ENCODE results near the gene KATNA1.
"Not testable (repeated sequence)": the region's sequence is repeated elsewhere in the genome, so short reads cannot be mapped to it uniquely, and the experiment has no call there.

Gene KATNA1

GRCh38 chr6:149648148-149649145, at the start of gene KATNA1:
Gene KATNA1 (minus strand): TSS chr6:149648714. CDS start chr6:149638547, 10,167 bp downstream.
- DNase-seq, result peak; percentile 90

GRCh38 chr6:149698175-149698574, 49.7 kb upstream of the KATNA1 start:
- DNase-seq, result no peak

GRCh38 chr6:149696901-149697300, 48.4 kb upstream of the KATNA1 start:
- DNase-seq, result no peak

GRCh38 chr6:149694921-149695320, 46.4 kb upstream of the KATNA1 start:
- no peak for DNase-seq

GRCh38 chr6:149691201-149691600, 42.7 kb upstream of the KATNA1 start:
- no peak for DNase-seq

GRCh38 chr6:149686230-149686629, 37.7 kb upstream of the KATNA1 start:
- no peak for DNase-seq

- DNase-seq, result no peak
These were observed 34.8 kb upstream of the KATNA1 start for GRCh38 chr6:149683256-149683859.

- not testable (repeated sequence) for DNase-seq
These were observed 33.3 kb upstream of the KATNA1 start for GRCh38 chr6:149681845-149682244.

- DNase-seq, result no peak
These were observed 32.7 kb upstream of the KATNA1 start for GRCh38 chr6:149681209-149681608.

- DNase-seq, result no peak
These were observed 32.0 kb upstream of the KATNA1 start for GRCh38 chr6:149680503-149680902.

- not testable (repeated sequence) for DNase-seq
These were observed 23.8 kb upstream of the KATNA1 start for GRCh38 chr6:149672265-149672664.

- DNase-seq, result no peak
These were observed 11.5 kb upstream of the KATNA1 start for GRCh38 chr6:149660028-149660427.

- DNase-seq, result no peak
These were observed 8.9 kb upstream of the KATNA1 start for GRCh38 chr6:149657441-149657840.

- DNase-seq, result no peak
These were observed 2.5 kb upstream of the KATNA1 start for GRCh38 chr6:149651056-149651455.

- no peak for DNase-seq
These were observed 1.9 kb downstream of the KATNA1 start for GRCh38 chr6:149646599-149646998.

- DNase-seq, result no peak
These were observed 5.5 kb downstream of the KATNA1 start for GRCh38 chr6:149642829-149643580.

- no peak for DNase-seq
These were observed 12.4 kb downstream of the KATNA1 start for GRCh38 chr6:149636124-149636523.

- DNase-seq, result no peak
These were observed 14.2 kb downstream of the KATNA1 start for GRCh38 chr6:149634315-149634714.

GRCh38 chr6:149628875-149629510, 19.5 kb downstream of the KATNA1 start:
- no peak for DNase-seq

GRCh38 chr6:149627672-149628071, 20.8 kb downstream of the KATNA1 start:
- no peak for DNase-seq

- DNase-seq, result no peak
These were observed 32.7 kb downstream of the KATNA1 start for GRCh38 chr6:149615805-149616204.

- DNase-seq, result no peak
These were observed 34.2 kb downstream of the KATNA1 start for GRCh38 chr6:149614337-149614736.
